Activated CD8-positive, alpha-beta memory T cell treated with anti-CD3 and anti-CD28 coated beads, Interleukin-2, amount 50 U/mL, for 24 hours (primary cell): ENCODE results near the gene SIN3A.

Experiments used
- DNase-seq: peaks from one replicate; pipeline ENCODE4 v3.0.0-alpha.2; 2020; ENCODE audit errors: extremely low read depth

Gene SIN3A

DNA sequence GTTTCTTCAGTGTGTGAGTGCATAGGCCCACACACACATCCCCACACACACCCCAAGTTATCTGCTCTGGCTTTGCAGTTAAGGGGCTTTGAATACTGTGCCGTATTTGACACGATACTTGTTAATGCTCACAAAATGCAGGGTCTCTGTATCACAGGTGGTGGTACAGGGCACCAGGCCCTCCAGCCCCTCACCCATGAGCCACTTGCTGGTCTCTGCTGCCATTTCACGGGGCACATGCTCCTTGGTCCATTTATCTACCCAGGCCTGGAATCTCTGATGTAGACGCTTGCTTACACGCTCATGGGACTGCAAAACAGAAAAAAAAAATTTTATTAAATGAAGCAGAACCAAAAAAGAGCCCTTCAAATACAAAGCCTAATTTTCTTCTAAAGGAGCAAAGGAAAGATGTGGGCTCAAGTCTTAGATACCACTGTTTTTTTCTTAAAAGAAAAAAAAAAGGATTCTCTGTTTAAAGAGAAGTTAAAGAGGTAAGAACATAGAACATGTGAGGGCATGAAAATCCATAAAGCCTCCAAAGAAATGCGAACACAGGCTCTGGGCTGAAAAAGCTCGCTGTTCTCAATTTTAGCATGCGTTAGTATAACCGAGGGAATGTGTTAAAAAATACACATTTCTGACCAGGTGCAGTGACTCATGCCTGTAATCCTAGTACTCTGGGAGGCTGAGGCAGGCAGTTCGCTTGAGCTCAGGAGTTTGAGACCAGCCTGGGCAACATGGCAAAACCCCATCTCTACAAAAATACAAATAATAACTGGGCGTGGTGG, 79.4 kb downstream of the SIN3A start:
- no peak for DNase-seq

DNA sequence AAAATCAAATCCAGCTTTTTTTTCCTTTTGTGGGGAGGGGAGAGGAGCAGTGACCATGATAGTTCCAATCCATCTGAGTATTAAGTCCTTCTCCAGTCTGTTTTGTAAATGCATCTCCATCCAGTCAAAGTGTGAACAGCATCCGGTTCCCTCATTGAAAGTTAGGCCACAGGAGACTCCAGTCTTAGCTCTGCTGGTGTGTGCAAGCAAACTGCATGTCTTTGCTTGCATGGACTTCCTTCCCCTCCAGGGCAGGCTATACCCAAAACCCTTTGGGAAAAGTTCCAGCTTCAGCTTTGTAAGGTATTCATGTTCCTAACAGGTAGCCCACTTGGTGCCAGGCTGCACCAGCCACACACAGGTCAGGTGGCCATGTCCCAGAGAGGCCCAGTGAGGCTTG, 80.0 kb downstream of the SIN3A start:
- no peak for DNase-seq

DNA sequence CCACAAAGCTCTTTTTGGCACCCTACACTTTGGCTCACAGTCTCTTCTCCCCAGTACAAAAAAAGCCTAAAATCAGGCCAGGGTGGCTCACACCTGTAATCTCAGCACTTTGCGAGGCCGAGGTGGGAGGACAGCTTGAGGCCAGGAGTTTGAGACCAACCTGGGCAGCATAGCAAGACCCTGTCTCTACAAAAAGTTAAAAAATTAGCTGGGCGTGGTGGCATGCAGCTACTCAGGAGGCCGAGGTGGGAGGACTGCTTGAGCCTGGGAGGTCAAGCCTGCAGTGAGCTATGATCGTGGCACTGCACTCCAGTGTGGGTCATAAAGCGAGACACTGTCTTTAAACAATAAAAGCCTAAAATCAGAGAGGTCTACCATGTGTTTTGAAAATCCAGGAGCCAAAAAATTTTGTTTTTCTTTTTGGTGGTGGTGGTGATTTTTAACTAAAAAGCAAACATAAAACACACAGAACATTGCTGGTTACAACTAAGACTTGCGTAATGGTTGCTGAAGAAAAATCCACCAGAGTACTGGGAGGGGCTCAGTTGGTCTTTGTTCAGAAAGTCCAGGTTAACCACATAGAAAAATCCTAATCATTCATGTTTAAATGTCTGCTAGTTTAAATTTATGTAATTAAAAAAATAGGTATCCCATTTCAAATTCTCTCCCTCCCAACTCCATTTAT, 81.5 kb downstream of the SIN3A start:
- DNase-seq: no peak

DNA sequence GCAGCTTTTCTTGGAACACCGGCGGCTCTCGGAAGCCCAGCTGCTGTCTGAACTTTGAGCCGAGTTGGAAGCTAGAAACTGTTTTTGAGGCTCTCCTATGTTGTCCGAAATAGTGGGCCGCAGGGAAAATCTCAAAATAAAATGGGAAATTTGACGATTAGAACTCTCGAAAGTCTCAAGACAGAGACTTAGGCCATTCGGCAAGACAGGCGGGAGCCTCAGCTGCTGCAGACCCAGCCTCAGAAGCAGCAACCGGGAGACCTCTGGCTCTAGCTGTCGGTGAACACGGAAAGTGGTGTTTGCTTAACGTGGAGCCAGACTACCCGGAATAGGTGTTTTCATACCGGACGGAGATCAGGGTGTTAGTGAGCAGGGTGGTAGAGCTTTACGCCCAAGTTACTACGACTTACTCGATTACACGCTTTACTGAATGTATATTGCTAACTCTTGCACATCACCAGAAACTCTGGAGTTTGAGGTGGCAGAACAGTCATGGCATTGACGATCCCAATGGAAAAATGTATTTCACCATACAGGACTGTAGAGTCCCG, 82.7 kb downstream of the SIN3A start:
- DNase-seq: no peak

DNA sequence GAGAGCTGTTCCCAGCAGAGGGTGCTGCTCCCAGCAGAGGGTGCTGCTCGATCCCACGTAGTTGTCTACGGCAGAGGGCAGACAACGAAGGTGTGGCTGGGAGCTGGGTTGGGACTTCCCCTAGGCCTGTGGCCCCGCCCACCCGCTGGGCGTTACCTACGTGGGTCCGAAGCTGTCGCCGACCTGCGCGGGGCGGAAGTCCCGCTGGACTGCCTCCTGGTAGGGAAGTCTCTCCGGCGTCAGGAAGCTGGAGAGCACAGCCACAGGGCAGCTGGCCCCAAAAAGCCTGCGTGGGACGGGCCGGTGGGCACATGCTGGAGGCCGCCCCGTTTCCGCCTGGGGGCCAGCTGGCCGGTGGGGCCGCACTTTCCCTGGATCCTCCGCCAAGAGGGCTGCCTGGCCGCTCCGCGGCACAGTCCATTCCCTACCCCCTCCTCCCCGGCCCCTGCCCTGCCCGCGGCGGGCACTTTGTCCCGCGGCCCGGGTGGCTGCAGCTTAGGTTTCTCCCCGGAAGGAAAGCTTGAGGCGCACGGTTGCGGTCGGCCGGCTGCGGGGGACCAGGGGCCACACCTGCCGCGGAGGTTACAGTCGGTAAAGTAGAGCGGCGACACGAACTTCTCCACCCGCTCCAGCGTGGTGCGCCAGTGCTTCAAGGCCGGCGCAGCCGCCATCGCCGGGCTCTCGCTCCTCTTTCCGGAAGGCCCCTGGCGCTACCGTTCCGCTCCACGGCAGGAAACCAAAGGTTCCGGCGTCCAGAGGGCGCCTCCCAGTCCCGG, 83.4 kb downstream of the SIN3A start, which contains the start of gene MAN2C1:
Gene MAN2C1, minus strand, starts transcription at position 695 of the 776 bp plus-strand sequence. Its CDS starts 24 bp downstream, at position 671.
- peak; percentile 81 for DNase-seq

DNA sequence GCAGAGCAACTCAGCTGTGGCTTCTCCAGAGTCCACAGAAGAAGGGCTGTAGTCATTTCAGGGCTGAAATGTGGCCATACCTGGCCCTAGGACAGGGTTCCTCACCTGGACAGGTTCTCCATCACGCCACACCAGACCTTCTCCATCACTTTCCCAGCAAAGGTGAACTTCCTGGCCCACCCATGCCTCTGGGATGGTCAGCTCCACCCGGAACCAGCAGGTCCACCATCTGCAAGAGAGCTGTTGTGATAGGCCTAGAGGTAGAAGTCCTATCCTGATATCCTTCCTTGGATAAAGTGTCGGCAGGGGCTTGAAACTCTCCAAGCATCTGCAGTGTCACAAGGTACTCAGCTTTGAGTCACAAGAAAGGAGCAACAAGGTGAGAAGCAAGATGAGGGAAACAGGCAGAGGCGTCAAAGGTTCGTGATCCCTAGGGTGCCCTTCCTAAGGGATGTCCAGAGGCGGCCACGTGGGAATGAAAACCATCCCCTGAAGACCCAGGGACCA, 84.0 kb downstream of the SIN3A start:
- no peak for DNase-seq

DNA sequence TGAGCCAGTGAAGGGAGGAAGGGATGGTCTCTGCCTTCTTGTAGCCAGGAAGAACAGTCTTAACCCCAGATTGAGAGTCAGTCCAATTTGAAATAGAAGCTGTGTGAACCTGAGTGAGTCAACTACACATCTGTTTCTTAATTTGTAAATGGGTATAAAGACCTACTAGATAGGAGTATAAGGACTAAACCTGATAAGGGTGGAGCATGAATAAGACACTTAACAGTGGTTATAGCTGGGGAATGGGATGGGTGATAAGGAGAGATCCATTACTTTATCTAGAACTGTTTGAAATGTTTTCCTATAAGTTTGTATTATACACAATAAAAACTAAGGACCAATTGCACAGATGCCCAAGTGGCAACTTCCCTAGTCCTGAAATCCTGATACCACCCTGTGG, 84.5 kb downstream of the SIN3A start:
- no peak for DNase-seq

DNA sequence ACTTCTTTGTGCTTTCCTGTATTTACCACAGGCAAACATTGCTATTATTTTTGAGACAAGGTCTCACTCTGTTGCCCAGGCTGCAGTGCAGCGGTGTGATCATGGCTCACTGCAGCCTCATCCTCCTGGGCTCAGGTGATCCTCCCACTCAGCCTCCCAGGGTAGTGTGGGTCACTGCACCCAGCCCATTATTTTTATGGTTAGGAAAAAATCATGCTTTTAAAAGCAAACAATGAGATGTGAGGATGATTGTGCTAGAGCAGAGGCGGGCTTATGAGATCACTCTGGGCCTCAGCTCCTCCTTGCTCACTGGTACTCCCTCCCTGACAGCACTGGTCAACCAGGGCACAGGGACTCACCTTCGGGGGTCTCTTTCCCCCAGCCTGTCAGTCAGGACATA, 85.3 kb downstream of the SIN3A start:
- no peak for DNase-seq

DNA sequence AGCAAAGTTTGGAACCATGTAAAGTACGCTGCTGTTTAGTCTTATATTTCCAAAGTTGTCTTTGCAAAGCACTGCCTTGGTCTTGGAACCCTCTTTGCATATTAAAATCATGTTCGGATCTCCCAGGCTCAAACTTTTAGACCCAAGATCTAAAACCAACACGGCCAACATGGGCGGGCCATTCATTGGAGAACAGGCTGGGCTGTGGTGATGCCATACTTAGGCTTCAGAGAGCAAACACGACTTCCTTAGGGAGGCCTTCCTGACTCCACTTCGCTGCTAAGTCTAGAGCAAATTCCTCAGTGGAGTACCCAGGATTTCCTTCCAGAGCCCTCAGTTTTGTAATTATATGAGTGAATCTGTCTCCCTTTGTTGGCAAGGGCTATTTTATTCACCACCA, 86.6 kb downstream of the SIN3A start:
- no peak for DNase-seq

DNA sequence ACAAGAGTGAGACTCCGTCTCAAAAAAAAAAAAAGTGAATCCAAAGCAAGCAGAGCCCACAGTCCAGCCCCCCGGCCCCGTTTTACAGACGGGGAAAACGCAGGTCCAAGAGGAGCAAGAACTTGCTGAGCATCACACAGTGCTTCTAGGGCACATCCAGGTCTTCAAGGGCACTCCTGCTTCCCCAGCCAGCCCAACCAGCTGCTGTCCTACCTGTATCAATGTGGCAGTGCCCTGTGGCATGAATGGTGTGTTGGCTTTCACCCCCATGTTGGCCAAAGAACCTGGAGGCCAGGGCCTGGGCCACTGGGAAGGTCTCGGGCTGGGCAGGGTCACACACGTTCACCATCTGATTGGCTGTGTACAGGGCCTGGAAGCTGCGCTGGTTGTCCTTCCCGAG, 87.7 kb downstream of the SIN3A start:
- DNase-seq: no peak

DNA sequence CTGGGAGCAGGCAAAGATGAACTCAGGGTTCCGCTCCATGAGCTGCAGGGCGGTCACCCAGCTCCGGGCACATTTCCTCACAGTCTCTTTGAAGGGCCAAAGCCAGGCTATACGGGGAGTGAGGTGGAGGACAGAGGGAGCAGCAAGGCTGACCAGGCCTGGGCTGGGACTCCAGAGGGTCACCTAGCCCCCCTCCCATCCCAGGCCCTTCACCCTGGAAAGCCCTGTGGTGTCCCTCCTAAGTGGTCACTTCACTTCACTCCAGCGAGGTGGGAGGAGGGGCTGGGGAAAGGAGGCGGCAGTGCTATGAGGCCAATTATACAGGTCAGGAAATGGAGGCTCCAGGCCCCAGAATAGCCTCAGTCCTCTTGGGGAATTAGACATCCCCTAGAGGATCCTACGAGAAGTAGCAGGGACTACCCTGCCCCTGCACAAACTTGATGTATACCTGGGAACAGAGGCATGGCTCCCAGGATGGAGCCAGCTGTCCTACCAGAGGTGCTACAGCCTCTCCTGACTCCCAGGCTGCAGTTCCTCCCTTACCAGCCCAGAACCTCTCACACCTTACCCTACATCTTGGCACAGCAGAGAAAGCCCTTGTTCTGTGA, 88.7 kb downstream of the SIN3A start:
- no peak for DNase-seq

DNA sequence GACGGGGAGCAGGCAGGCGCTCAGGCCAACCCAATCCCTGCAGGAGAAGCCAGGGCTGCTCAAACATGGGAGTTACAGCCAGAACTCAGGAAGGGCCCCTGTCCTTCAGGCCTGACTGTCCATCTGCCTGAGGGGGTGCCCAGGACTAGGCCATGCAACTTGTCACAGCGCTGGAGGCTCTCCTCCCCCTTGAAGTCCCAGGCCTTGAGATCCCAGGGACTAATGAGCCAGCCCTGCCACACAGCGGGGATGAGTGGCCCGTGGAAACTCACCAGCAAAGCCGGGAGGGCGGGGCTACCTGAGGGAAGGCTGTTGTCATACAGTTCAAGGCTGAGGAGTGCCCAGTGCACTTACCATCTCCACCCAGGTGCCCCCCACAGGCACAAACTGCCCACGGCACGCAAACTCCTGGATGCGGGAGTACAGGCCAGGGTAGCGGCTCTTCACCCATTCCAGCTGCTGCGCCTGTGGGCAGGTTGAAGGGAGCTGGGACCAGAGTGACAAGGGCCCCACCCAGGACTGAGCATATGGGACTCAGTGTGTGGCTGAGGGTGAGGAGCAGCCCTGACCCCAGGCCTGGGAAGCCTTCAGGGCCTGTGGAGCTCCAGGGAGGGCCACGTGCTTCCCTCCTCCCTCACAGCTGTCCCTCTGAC, 89.4 kb downstream of the SIN3A start:
- DNase-seq: no peak

DNA sequence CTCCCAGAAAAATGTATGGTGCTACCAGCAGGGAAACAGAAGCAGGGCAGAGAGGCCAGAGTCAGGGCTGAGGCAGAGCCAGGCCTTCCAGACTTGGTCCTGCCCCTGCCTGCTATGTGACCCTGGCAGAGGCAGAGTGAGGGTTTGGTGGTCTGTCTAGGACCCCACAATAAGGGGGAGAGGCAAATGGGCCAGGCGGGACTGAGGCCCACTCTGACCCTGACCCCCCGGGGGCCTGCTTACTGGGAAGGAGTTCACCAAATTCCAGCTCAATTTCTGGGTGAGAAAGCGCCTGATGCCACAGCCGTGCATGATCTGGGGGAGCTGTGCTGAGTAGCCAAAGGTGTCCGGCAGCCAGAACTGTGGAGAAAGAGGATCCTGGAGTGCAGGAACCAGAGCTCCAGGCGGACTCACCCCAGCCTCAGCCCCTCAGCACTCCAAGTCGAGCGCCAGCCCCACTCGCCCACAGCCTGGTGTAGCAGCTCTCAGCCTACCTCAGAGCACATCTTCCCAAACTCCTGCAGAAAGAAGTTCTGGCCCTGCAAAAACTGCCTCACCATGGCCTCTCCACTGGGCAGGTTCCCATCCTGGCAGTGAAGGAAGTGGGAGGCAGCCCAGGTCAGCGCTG, 90.0 kb downstream of the SIN3A start:
- no peak for DNase-seq

DNA sequence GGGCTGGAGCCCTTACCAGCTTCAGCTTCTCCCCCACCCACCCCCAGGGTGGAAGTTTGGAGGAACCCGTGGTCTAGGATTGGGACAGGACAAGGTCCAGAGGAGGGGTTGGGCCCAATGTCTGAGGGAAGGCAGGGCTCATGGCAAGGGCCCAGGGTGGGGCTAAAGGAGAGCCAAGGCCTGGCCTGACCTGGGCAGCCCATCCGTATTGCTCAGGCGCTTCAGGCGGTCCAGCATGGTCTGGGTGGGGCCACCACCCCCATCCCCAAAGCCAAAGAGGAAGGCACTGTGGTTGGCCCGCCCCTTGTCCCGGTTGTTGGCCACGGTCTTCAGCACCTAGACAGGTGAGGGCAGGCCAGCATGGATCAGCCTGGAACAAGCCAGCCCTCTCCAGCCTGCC, 90.6 kb downstream of the SIN3A start:
- no peak for DNase-seq

DNA sequence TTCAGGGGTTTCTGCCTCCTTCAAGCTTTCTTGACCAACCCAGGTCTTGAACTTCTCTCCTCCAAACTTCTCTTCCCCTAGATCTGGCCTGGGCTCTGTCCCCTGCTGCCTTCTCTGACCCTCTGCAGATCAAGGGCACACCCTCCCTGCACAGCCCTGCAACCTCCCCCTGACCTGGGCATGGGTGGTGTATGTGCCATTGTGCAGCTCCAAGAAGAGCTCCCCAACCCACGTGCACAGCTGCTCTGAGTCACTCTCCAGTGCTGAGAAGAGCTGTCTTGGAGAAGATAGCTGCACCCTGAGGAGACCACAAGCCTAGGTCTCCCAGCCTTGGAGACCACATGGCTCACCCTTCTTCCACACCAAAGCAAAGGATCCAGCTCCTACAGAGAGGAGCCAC, 91.1 kb downstream of the SIN3A start:
- no peak for DNase-seq

DNA sequence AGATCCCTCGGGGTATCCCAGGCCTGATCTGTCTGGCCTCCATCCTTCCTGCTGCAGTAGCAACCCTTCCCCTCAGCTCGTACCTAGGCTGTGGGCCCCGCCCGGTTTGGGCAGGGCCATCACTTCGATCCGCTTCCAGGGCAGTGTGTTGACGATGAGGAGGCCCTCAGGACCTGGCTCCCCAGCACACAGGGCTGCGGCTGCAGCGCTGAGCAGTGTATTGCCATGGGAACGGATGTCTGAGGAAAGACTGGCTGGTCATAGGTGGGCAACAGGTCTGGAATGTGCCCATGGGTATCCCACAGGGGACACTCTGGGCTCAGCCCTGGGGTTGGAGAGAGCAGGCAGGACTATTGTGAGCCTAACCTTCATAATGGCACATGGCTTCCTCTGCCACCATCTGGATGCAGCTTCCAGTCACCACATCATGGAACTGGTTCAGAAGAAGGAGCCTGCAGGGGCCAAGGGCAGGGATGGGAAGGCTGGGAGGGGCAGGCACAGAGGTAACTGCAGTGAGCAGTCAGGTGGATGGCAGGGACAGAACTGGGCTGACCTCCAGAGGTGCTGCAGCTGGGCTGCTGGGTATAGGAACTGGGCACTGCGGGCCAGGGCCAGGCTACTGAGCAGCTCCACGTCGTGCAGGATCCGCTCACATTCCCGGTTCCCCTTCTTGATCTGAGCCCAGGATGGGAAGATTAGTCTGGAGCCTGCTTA, 91.8 kb downstream of the SIN3A start:
- no peak for DNase-seq

DNA sequence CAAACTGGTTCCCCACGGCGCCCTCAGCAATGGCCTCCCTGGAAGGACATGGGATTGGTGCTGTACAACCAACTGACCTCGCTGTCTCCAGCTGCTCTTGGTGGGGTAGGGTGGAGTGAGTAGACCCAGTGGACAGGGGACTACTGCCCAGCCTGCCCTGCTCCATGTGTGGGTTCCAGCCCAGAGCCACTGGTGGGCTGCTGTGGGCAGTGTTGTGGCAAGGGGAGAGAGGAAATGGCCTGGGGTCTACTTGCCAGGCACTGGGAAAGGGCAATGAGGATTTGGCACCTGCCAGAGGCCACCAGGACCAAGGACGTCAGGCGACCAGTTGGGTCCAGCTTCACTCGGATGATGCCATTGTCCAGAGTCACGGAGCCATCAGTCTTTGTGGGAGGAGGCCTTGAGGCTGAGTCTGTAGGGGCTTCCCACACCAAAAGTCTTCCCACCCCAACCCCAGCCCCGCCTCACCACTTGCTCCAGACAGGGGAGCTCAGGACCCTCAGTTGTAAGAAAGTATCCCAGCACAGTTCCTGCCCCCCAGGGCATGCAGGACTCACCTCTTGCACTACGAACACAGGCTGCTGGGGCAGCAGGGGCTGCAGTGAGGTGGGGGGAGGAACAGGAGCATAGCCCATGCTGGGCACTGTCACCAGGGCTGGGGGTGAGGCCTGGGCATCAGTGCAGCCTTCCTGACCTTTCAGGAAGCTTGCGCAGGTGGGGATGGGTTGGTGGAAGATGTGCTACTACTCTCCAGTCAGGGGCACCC, 92.5 kb downstream of the SIN3A start:
- no peak for DNase-seq

DNA sequence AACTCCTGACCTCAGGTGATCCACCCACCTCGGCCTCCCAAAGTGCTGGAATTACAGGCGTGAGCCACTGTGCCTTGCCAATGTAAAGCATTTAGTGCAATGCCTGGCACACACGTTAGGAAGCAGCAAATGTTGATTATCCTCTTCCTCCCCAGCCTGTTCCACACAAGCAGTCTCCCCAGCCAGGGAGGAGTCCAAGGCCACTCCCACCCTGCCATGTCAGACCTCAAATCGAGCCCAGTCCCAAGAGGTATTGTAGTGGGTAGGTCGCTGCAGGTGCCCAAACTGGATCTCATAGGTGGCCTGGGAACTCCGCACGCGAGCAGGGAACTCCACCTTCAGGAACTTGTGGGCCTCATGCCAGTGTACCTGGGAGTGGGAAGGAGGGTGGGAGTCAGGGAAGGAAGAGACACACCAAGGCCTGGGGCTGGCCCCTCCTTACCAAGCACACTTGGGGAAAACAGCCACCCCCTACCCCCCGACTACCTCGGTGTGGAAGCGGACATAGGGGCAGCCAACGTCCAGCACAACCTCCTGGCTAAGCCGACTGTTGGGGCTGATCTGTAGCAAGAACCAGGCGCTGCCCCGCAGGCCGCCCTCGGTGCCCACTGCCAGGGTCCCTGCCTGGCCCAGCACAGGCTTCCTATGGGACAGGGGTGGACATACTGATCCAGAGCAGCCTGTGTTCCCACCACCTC, 93.4 kb downstream of the SIN3A start:
- DNase-seq: no peak

DNA sequence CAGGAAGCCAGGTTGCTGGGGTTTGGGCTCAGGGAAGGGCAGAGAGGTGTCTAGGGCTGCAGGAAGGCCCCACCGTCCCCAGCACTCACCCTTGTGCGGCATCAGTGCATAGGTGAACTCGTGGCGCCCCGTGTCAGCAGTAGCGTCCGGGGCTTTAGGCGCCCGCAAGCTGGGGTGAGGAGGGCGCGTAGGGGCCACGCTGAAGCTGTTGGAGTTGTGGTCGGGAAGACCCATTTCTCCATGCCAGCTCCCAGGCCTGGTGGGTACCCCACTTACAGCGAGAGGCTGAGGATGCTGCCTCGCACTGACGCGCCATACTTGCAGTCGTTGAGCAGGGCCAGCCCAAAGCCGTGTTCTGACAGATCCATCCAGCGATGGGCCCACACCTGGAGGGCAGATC, 95.0 kb downstream of the SIN3A start:
- DNase-seq: no peak
